Naive thymus-derived CD4-positive, alpha-beta T cell (primary cell): ENCODE measurements around the gene YWHAQ. TPM values are rescaled to one million over a fixed set of nuclear protein-coding genes. Genes with fewer than 3 reads are reported as not detected.
"Not testable (repeated sequence)": the region's sequence is repeated elsewhere in the genome, so short reads cannot be mapped to it uniquely, and the experiment has no call there.

ENCODE experiments used
- ATAC-seq: fragments of 150-1000 bp; cut with Tn5 transposase; 2 replicates; pipeline ENCODE4 v1.10.0; 2021; ENCODE audit warnings: mild to moderate bottlenecking, moderate library complexity
- CTCF ChIA-PET: fragments of 350-600 bp; sonication (Branson Sonifier 250); formaldehyde crosslinking; loops from one replicate; lab custom pipeline; 2021; ENCODE audit warnings: antibody characterized with exemption; lab: Charles Lee
- POLR2A ChIA-PET: fragments of 350-600 bp; sonication (Branson Sonifier 250); formaldehyde crosslinking; loops from one replicate; lab custom pipeline; 2021; ENCODE audit warnings: antibody characterized with exemption, inconsistent platforms; lab: Charles Lee
- DNase-seq, 9 donors: peaks; one replicate each; pipeline versions ENCODE4 v3.0.0 to v3.0.0-alpha.2; 2020 to 2022; ENCODE audit warnings: mixed read lengths in 1 of 9
- H3K27ac ChIP-seq: one replicate; pipeline ENCODE4 v1.7.0; 2013; ENCODE audit warnings: mild to moderate bottlenecking, low read depth, low read length, moderate library complexity
- H3K27me3 ChIP-seq, 2 donors: one replicate each; pipeline ENCODE4 v1.7.0; 2013; ENCODE audit warnings: low read length in 2 of 2, mild to moderate bottlenecking in 2 of 2, moderate library complexity in 2 of 2; ENCODE audit not compliant: control insufficient read depth in 2 of 2, insufficient read depth in 2 of 2
- H3K36me3 ChIP-seq, 3 experiments: 1 replicate in 2 of 3; 2 replicates in 1 of 3; pipeline ENCODE4 v1.7.0; 2013; ENCODE audit warnings: low read length in 3 of 3, mild to moderate bottlenecking in 3 of 3, moderate library complexity in 1 of 3; ENCODE audit not compliant: insufficient read depth in 3 of 3, control insufficient read depth in 2 of 3
- H3K4me1 ChIP-seq, 2 donors: one replicate each; pipeline ENCODE4 v1.7.0; 2013; ENCODE audit warnings: low read length in 2 of 2, mild to moderate bottlenecking in 2 of 2, moderate library complexity in 1 of 2; ENCODE audit not compliant: control insufficient read depth in 2 of 2, insufficient read depth in 2 of 2
- H3K4me3 ChIP-seq: 2 replicates; pipeline ENCODE4 v1.7.0; 2013; ENCODE audit warnings: mild to moderate bottlenecking, low read length
- H3K9me3 ChIP-seq, 3 experiments: 1 replicate in 2 of 3; 2 replicates in 1 of 3; pipeline ENCODE4 v1.7.0; 2013; ENCODE audit warnings: low read length in 3 of 3; ENCODE audit not compliant: control insufficient read depth in 2 of 3
- H3K27ac Mint-ChIP-seq, 9 donors: one replicate each; pipeline ENCODE4 v1.8.0; 2020 to 2022; ENCODE audit warnings: mixed read lengths in 9 of 9, mild to moderate bottlenecking in 8 of 9, moderate library complexity in 5 of 9, inconsistent platforms in 2 of 9
- H3K27me3 Mint-ChIP-seq, 5 donors: one replicate each; pipeline ENCODE4 v1.8.0; 2021 to 2022; ENCODE audit warnings: mixed read lengths in 5 of 5, mild to moderate bottlenecking in 1 of 5
- H3K36me3 Mint-ChIP-seq, 5 donors: one replicate each; pipeline ENCODE4 v1.8.0; 2020 to 2022; ENCODE audit warnings: mixed read lengths in 5 of 5, mild to moderate bottlenecking in 3 of 5, inconsistent platforms in 1 of 5
- H3K4me1 Mint-ChIP-seq, 7 donors: one replicate each; pipeline ENCODE4 v1.8.0; 2020 to 2022; ENCODE audit warnings: mixed read lengths in 7 of 7, mild to moderate bottlenecking in 3 of 7, inconsistent platforms in 1 of 7
- H3K4me3 Mint-ChIP-seq, 10 donors: one replicate each; pipeline ENCODE4 v1.8.0; 2020 to 2022; ENCODE audit warnings: mild to moderate bottlenecking in 10 of 10, mixed read lengths in 10 of 10, moderate library complexity in 6 of 10, inconsistent platforms in 2 of 10
- H3K9me3 Mint-ChIP-seq, 11 donors: one replicate each; pipeline ENCODE4 v1.8.0; 2020 to 2022; ENCODE audit warnings: mixed read lengths in 11 of 11, mild to moderate bottlenecking in 4 of 11, inconsistent platforms in 1 of 11, moderate library complexity in 1 of 11
- intact Hi-C, 2 donors: fragments of 100-400 bp; cut with micrococcal nuclease; formaldehyde crosslinking; loops; one replicate each; pipeline ENCODE4 v1.15.1; 2023
- polyA plus RNA-seq, 2 donors: library from polyadenylated mRNA; unstranded; fragments of 300-500 nt; fragmentation: Illumina TruSeq; gene quantifications; one replicate each; pipeline ENCODE4 v1.2.3, GENCODE V29; 2021
- total RNA-seq, 6 experiments: library from RNA in 5 of 6; stranded (reverse) in 5 of 6; gene quantifications; 1 replicate in 5 of 6; 2 replicates in 1 of 6; pipeline ENCODE4 v1.2.3 and lab custom pipeline; 2021 to 2026

YWHAQ gene
- total and polyA plus RNA-seq, 7 experiments from 2014 or later: 67.3 to 189 (median 118) TPM

DNA sequence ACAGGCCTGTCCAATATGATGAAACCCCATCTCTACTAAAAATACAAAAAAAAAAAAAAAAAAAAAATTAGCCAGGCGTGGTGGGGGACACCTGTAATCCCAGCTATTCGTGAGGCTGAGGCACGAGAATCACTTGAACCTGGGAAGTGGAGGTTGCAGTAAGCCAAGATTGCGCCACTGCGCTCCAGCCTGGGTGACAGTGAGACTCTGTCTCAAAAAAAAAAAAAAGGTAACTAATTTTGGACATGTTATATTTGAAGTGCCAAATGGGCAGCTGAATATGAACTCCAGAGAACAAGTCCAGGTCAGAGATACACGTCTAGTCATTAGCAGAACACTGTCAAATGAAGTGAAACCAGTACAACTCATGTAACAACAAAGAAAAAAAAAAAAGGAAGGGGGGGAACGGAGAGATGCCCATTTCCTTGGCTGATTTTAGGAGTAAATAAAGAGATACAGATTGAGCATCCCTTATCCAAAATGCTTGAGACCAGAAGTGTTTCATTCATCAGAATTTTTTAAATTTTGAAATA, 79.9 kb downstream of the YWHAQ start:
- H3K4me3 Mint-ChIP-seq: peak overlapping the region in 4 of 10 donors; percentile 18 to 68 (median 58)
- not testable (repeated sequence) for H3K27ac ChIP-seq

GRCh38 chr2:9549420-9549819, 81.4 kb downstream of the YWHAQ start:
- no peak for DNase-seq
- H3K27ac ChIP-seq: no peak overlapping the region

More for the DNA sequence above, 79.9 kb downstream of the YWHAQ start:
- H3K27me3 Mint-ChIP-seq, ATAC-seq, H3K9me3 Mint-ChIP-seq, H3K9me3 ChIP-seq, H3K27me3 ChIP-seq, DNase-seq, H3K4me3 ChIP-seq, H3K36me3 ChIP-seq, H3K36me3 Mint-ChIP-seq, intact Hi-C loops, CTCF ChIA-PET: not testable (repeated sequence)
- peaks cover 58 to 78% (median 69%) of the 10 kb centered on the region in 7 donors for H3K4me1 Mint-ChIP-seq
- peak overlapping the region in 1 of 9 donors; percentile 56 for H3K27ac Mint-ChIP-seq
- POLR2A ChIA-PET: interaction anchor here (0.9 kb wide), 1 partner anchor 15 kb away, joined by 3 read pairs; no protein-coding TSS in a partner anchor
- H3K4me1 ChIP-seq: peaks cover 17 to 30% of the 10 kb centered on the region in 2 donors

DNA sequence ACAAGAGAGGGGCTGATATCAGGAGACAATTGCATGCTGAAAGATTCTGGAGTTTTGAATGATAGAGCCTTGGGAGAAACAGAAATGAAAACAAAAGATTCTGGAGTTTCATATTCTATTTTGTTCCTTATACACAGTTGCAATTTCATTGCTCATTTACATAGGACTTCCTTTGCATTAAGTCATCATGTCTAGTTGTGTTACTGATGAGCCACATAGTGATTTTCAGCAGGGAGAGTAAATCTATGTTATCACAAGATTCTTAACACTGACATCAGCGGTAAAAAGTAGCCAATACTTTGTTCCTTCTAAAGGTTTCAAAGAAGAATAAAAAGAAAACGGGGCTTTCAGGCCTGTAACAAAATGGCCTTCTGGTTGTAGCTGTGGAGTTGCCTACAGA, 82.3 kb downstream of the YWHAQ start:
- H3K36me3 Mint-ChIP-seq: peaks cover 0 to 9% (median 6%) of the 10 kb centered on the region in 5 donors
- ChIA-PET POLR2A (interaction anchor here (0.6 to 1.2 kb wide), 2 partner anchors 8 to 1270 kb away, joined by 3 read pairs; partner anchors contain the start of gene ADAM17), CTCF (no interaction called here)
- H3K27ac Mint-ChIP-seq: peak overlapping the region in 5 of 9 donors; percentile 33 to 82 (median 59)
- Histone ChIP-seq H3K36me3 (no peaks in the 10 kb centered on the region), H3K27me3 (no peaks in the 10 kb centered on the region), H3K9me3 (no peaks in the 10 kb centered on the region), H3K4me3 (no peak overlapping the region), H3K27ac (no peak overlapping the region), H3K4me1 (peaks cover 16 to 23% of the 10 kb centered on the region in 2 donors)
- intact Hi-C loops: no loop called here
- no peaks in the 10 kb centered on the region for H3K9me3 Mint-ChIP-seq
- peaks cover 58 to 83% (median 70%) of the 10 kb centered on the region in 7 donors for H3K4me1 Mint-ChIP-seq
- H3K4me3 Mint-ChIP-seq: peak overlapping the region in 9 of 10 donors; percentile 22 to 61 (median 40)
- H3K27me3 Mint-ChIP-seq: no peaks in the 10 kb centered on the region
- ATAC-seq (peak; percentile 72), DNase-seq (no peak)

More at GRCh38 chr2:9549420-9549819, 81.4 kb downstream of the YWHAQ start:
- Mint-ChIP-seq H3K9me3 (no peaks in the 10 kb centered on the region), H3K27ac (peak overlapping the region in 2 of 9 donors; percentile 17 to 75), H3K4me1 (peaks cover 58 to 83% (median 72%) of the 10 kb centered on the region in 7 donors), H3K27me3 (no peaks in the 10 kb centered on the region), H3K36me3 (peaks cover 0 to 9% (median 4%) of the 10 kb centered on the region in 5 donors), H3K4me3 (no peak overlapping the region)
- Histone ChIP-seq H3K27me3 (no peaks in the 10 kb centered on the region), H3K36me3 (no peaks in the 10 kb centered on the region), H3K4me3 (no peak overlapping the region), H3K4me1 (peaks cover 17 to 22% of the 10 kb centered on the region in 2 donors), H3K9me3 (no peaks in the 10 kb centered on the region)
- ATAC-seq: no peak
- ChIA-PET POLR2A (interaction anchor here (0.6 kb wide), 1 partner anchor 306 kb away, joined by 3 read pairs; no protein-coding TSS in a partner anchor), CTCF (no interaction called here)
- intact Hi-C loops: no loop called here

- ChIA-PET POLR2A (interaction anchor here (0.6 to 1.2 kb wide), 3 partner anchors 9 to 1271 kb away, joined by 3 read pairs; partner anchors contain the start of gene ADAM17), CTCF (interaction anchor here (0.6 kb wide), 1 partner anchor 437 kb away, joined by 3 read pairs; no protein-coding TSS in a partner anchor)
- Mint-ChIP-seq H3K4me3 (peak overlapping the region in 8 of 10 donors; percentile 3 to 57 (median 18)), H3K27ac (peak overlapping the region in 4 of 9 donors; percentile 13 to 53 (median 32)), H3K27me3 (no peaks in the 10 kb centered on the region), H3K9me3 (no peaks in the 10 kb centered on the region), H3K36me3 (peaks cover 0 to 10% (median 7%) of the 10 kb centered on the region in 5 donors), H3K4me1 (peaks cover 57 to 78% (median 68%) of the 10 kb centered on the region in 7 donors)
- no peaks in the 10 kb centered on the region for H3K36me3 ChIP-seq
- no peaks in the 10 kb centered on the region for H3K27me3 ChIP-seq
- no peak overlapping the region for H3K4me3 ChIP-seq
- H3K9me3 ChIP-seq: no peaks in the 10 kb centered on the region
- H3K4me1 ChIP-seq: peaks cover 13 to 15% of the 10 kb centered on the region in 2 donors
- H3K27ac ChIP-seq: no peak overlapping the region
- intact Hi-C loops: no loop called here
- ATAC-seq (no peak), DNase-seq (no peak)
These were observed 83.4 kb downstream of the YWHAQ start for GRCh38 chr2:9547262-9547991.

DNA sequence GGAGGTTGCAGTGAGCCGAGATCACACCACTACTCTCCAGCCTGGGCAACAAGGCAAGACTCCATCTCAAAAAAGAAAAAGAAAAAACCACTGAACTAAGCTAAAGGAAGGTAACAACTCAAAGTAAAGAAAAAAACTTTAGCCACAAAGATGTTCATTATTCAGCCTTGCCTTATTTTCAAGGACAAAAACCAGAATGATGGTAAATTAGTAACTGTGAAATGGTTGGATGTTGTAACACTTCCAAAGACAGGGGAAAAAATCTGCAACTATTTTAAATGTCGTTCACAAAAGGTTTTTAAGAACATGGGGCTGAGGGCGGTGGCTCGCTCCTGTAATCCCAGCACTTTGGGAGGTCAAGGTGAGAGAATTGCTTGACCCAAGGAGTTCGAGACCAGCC, 85.3 kb downstream of the YWHAQ start:
- ATAC-seq (no peak), DNase-seq (no peak)
- ChIA-PET CTCF (no interaction called here), POLR2A (no interaction called here)
- Histone ChIP-seq H3K9me3 (no peaks in the 10 kb centered on the region), H3K4me3 (no peak overlapping the region), H3K27ac (no peak overlapping the region), H3K27me3 (no peaks in the 10 kb centered on the region), H3K4me1 (peaks cover 11 to 13% of the 10 kb centered on the region in 2 donors), H3K36me3 (no peaks in the 10 kb centered on the region)
- Mint-ChIP-seq H3K9me3 (no peaks in the 10 kb centered on the region), H3K36me3 (peaks cover 0 to 10% (median 7%) of the 10 kb centered on the region in 5 donors), H3K27ac (no peak overlapping the region), H3K27me3 (no peaks in the 10 kb centered on the region), H3K4me1 (peaks cover 48 to 67% (median 60%) of the 10 kb centered on the region in 7 donors), H3K4me3 (no peak overlapping the region)
- intact Hi-C loops: no loop called here

- Mint-ChIP-seq H3K27me3 (no peaks in the 10 kb centered on the region), H3K4me3 (peak overlapping the region in 5 of 10 donors; percentile 1 to 51 (median 35)), H3K4me1 (peaks cover 40 to 66% (median 56%) of the 10 kb centered on the region in 7 donors), H3K27ac (peak overlapping the region in 4 of 9 donors; percentile 2 to 57 (median 32)), H3K9me3 (no peaks in the 10 kb centered on the region), H3K36me3 (peaks cover 0 to 15% (median 10%) of the 10 kb centered on the region in 5 donors)
- CTCF ChIA-PET: no interaction called here
- Histone ChIP-seq H3K27me3 (no peaks in the 10 kb centered on the region), H3K4me3 (no peak overlapping the region), H3K27ac (no peak overlapping the region), H3K4me1 (peaks cover 7 to 9% of the 10 kb centered on the region in 2 donors), H3K36me3 (no peaks in the 10 kb centered on the region), H3K9me3 (no peaks in the 10 kb centered on the region)
- no peak for DNase-seq
- POLR2A ChIA-PET: interaction anchor here (0.9 kb wide), 1 partner anchor 13 kb away, joined by 3 read pairs; no protein-coding TSS in a partner anchor
- peak; percentile 45 for ATAC-seq
- intact Hi-C loops: no loop called here
These were observed 87.2 kb downstream of the YWHAQ start for GRCh38 chr2:9543557-9543956.
